GM06990 (cell line): Measurements from ENCODE around the gene YEATS2.

ENCODE experiments used
- DNase-seq: peaks from one replicate; pipeline ENCODE4 v3.0.0-alpha.2; 2011; ENCODE audit not compliant: insufficient read length; ENCODE audit errors: extremely low read depth
- H3K27me3 ChIP-seq: replicated peaks from 2 replicates; pipeline ENCODE4 v1.6.0; 2011; ENCODE audit warnings: low read length; ENCODE audit not compliant: control insufficient read depth, insufficient read depth
- H3K36me3 ChIP-seq: 2 replicates; pipeline ENCODE4 v1.5.1; 2011; ENCODE audit warnings: low read length; ENCODE audit not compliant: control insufficient read depth, insufficient read depth
- H3K4me3 ChIP-seq: replicated peaks from 2 replicates; pipeline ENCODE4 v1.5.1; 2011; ENCODE audit warnings: low read depth, mild to moderate bottlenecking, control low read depth, low read length
- CTCF ChIP-seq: IDR thresholded peaks from 2 replicates; pipeline ENCODE4 v1.5.1; 2011; ENCODE audit warnings: low read length, control low read depth, mild to moderate bottlenecking, inconsistent platforms; ENCODE audit not compliant: insufficient read depth, poor library complexity, severe bottlenecking

YEATS2 gene

DNA sequence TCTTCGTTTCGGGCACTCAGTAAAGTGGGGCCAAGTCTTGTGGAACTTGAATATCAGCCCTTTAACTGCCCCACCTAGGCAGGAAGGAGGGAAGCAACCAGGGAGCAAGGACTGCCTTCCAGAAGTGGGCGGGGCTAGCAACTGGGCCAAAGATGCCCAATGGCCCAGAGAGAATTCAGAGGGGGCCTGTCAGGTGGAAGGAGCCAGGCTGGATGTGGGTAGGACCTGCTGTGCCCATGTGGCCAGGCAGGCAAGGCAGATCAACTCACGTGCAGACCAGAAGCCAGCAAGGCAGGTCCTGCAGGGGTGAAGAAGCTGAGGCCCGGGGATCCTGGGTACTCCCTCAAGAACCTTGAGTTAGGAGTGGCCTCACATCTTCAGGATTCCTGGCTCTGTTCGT, 122.2 kb downstream of the YEATS2 start:
- no peak overlapping the region for H3K4me3 ChIP-seq
- DNase-seq = no peak
- no peaks in the 10 kb centered on the region for H3K36me3 ChIP-seq
- no peak for TF ChIP-seq CTCF
- H3K27me3 ChIP-seq = no peaks in the 10 kb centered on the region

DNA sequence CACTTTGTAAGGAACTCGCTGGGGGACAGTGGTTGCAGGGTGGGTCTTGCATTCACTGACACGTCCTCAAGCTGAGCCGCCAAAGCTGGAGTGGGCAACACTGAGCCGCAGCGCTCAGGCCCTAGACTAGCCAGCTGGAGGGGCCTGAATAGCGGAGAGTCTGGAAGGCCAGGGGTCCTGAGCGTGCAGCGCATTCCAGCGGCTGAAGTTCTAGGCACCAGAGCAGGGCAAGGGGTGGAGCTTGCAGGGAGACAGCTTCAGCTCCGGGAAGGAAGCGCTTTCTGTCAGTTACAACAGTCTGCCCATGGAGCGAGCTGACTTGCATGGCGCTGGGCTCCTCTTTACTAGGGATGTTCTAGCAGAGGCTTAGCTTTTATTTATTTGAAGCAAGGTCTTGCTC, 125.0 kb downstream of the YEATS2 start:
- H3K4me3 ChIP-seq = no peak overlapping the region
- no peak for DNase-seq
- no peak for TF ChIP-seq CTCF
- H3K27me3 ChIP-seq = no peaks in the 10 kb centered on the region
- no peaks in the 10 kb centered on the region for H3K36me3 ChIP-seq

DNA sequence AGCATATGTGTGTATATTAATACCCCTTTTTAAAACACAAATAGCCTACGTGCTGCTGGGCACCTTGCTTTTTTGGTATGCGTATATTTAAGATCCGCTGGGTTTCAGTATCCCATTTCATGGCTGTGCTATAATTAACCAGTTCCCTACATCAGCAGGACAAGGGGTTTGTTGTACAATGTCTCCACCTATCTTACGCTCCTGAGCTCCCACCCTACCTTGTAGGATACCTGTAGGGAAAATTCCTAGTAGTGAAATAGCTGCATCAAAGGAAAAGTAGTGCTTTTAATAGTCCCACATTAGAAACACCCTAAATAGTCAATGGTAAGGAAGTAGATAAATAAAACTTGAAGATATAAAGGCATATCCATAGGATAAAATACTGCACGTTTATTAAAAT, 126.4 kb downstream of the YEATS2 start:
- Histone ChIP-seq H3K27me3 (no peaks in the 10 kb centered on the region), H3K4me3 (no peak overlapping the region; the same call in 1 of the 2 replicates), H3K36me3 (no peaks in the 10 kb centered on the region)
- no peak for TF ChIP-seq CTCF
- DNase-seq = no peak

DNA sequence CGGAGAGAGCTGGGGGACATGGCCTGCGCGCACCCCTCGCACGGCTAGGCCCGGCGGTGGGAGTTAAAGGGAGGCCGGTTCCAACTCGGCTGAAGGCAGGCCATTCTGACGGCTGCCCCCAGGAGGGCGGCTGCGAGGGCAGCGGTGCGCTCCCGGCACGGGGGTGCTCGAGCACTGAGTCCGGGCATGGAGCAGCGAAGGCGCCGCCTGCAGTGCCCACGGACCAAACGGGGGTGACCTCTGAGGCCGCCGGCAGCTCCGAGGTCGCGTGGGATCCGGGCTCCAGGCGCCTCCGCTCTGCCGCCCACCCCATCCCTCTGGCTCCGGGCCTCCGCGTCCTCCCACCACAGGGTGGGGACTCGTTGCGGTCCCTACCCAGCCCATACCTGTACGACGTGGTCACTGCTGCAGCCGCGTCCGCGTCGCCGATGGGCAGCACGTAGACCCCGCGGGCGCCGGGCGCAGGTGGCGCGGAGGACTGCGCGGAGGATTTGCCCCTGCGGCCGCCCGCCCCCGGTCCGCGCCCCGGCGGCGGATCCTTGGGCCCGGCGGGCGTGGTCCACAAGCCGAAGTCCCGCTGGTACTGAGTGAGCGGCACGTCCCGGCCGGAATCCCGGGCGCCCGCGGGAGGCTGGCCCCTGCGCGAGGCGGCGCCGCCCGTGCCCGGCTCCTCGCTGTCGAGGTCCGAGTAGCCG, 127.3 kb downstream of the YEATS2 start:
- TF ChIP-seq CTCF = no peak
- DNase-seq = no peak
- Histone ChIP-seq H3K36me3 (peaks cover 3% of the 10 kb centered on the region; the same call in 1 of the 2 replicates), H3K27me3 (no peaks in the 10 kb centered on the region), H3K4me3 (peak overlapping the region; percentile 66)

- Histone ChIP-seq H3K4me3 (peak within 1 kb of the TSS; percentile 66), H3K36me3 (peaks cover 8% of the 10 kb centered on the region; the same call in 1 of the 2 replicates), H3K27me3 (no peaks in the 10 kb centered on the region)
- TF ChIP-seq CTCF = peak; percentile 25
- peak; percentile 59 for DNase-seq
These were observed 128.0 kb downstream of the YEATS2 start, which contains the start of gene MAP6D1 for GRCh38 chr3:183825456-183826161. TSS of gene MAP6D1 (minus strand) at chr3:183825577. CDS start at chr3:183825547, 30 bp downstream.
